ENCODE data around the gene UBE2C. TPM values are rescaled to one million over a fixed set of nuclear protein-coding genes. Genes with fewer than 3 reads are reported as not detected.

Gene UBE2C
- total and polyA plus RNA-seq, 3 donors from 2014 or later, result 21.4 to 36.7 (median 22.0) TPM

DNA sequence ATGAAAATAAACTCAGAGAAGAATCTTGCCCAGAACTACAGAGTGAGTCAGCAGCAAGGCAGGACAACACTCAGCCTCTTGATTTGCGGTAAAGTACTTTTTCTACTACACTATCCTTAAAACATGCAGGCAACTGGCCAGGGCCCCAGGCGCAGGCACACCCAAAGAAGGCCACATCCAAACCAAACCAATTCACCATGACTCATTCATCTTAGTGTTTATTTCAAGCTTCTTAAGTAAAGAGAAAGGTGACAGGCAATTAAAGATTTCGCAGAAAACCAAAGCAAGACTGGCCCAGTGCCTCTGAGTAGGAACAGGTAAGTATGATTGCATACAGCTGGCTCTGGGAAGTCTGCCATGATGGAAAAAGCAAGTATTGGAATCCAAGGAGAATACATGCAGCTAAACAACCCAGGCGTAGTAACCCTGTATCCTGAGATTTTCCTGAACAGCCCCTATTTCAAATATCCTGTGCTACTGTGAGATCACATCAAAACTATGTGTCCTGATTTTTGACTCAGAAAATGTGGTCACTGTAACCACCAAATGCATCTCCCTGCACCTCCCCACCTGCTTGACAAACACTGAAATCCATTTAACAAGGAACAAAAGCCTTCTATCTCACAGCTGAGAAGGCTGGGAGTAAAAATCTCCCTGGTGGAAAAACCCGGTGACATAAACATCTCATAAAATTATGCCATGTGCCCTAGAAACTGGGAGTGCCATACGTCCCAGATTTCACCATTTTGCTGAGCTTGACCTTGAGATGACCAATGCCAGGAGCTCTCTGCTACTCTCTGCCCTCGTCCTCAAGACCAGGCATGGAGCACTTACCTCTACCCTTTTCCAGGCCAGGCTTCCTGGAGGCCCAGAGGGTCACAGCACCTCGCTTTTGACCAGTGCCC is 33.2 kb upstream of the UBE2C start:
- no peak overlapping the region for H3K4me3 ChIP-seq
- intact Hi-C loops (cut with DNase I; ENCODE audit: low total_unique reads), result no loop called here
- WGBS, 2 donors, result 55 to 64% methylated on average over 8 of the region's 8 CpGs
- no peaks in the 10 kb centered on the region for H3K27me3 ChIP-seq
- H3K9me3 ChIP-seq, result no peaks in the 10 kb centered on the region
- H3K36me3 ChIP-seq (ENCODE audit: low read depth, missing control alignments), result no peaks in the 10 kb centered on the region
- H3K4me1 ChIP-seq, result peaks cover 8% of the 10 kb centered on the region
- DNase-seq, result peak; percentile 82
- H3K27ac ChIP-seq, result peak overlapping the region in 1 of 2 donors; percentile 70
- TF ChIP-seq POLR2A (IDR thresholded peaks at IDR 0.05), result no peak
- TF ChIP-seq, protein P1, sequence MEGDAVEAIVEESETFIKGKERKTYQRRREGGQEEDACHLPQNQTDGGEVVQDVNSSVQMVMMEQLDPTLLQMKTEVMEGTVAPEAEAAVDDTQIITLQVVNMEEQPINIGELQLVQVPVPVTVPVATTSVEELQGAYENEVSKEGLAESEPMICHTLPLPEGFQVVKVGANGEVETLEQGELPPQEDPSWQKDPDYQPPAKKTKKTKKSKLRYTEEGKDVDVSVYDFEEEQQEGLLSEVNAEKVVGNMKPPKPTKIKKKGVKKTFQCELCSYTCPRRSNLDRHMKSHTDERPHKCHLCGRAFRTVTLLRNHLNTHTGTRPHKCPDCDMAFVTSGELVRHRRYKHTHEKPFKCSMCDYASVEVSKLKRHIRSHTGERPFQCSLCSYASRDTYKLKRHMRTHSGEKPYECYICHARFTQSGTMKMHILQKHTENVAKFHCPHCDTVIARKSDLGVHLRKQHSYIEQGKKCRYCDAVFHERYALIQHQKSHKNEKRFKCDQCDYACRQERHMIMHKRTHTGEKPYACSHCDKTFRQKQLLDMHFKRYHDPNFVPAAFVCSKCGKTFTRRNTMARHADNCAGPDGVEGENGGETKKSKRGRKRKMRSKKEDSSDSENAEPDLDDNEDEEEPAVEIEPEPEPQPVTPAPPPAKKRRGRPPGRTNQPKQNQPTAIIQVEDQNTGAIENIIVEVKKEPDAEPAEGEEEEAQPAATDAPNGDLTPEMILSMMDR (IDR thresholded peaks at IDR 0.05), result no peak

DNA sequence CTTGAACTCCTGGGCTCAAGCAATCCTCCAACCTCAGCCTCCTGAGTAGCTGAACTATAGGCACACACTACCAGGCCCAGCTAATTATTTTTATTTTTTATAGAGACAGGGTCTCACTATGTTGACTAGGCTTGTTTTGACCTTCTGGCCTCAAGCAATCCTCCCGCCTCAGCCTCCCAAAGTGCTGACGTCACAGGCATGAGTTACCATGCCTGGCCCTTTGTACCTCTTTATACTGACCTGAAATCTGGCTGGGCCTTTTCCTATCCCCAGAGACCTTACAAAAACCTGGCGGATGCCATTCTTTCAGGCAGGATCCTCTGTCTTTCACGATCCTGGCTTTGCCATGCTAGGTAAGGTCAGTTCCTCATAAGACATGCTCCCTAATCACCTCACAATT is 32.3 kb upstream of the UBE2C start:
- TF ChIP-seq, protein P1 (IDR thresholded peaks at IDR 0.05), result no peak
- no peak for TF ChIP-seq POLR2A (IDR thresholded peaks at IDR 0.05)
- intact Hi-C loops (cut with DNase I; ENCODE audit: low total_unique reads), result no loop called here
- Histone ChIP-seq H3K9me3 (no peaks in the 10 kb centered on the region), H3K4me3 (no peak overlapping the region), H3K27me3 (no peaks in the 10 kb centered on the region), H3K4me1 (peaks cover 8% of the 10 kb centered on the region), H3K27ac (no peak overlapping the region), H3K36me3 (ENCODE audit: low read depth, missing control alignments) (no peaks in the 10 kb centered on the region)
- no peak for DNase-seq
- 70 to 79% methylated on average over 3 to 4 of the region's 4 CpGs for WGBS, 2 donors

DNA sequence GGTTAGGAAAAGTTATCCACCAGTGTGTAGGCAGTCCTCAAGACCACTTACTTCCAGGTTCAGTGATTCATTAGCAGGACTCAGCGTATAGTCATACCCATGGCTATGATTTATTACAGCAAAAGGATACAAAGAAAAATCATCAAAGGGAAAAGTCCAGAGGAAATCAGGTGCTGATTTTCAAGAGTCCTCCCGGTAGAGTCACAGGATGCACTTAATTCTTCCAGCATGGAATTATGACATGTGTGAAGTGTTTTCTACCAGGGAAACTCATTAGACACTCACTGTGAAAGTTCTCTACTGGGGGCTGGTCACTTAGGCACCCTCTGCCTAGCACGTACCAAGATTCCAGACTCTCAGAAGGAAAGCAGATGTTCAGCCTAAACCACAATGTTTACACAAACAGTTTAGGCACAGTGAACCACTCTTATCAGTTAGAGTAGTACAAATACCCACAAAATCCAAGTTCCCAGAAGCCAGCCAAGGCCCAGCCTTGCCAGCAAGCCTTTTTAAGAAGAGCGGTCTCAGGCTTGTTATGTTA is 31.0 kb upstream of the UBE2C start:
- no peaks in the 10 kb centered on the region for H3K9me3 ChIP-seq
- no peak overlapping the region for H3K27ac ChIP-seq
- peaks cover 8% of the 10 kb centered on the region for H3K4me1 ChIP-seq
- whole genome bisulfite sequencing, 2 donors, result 47 to 54% methylated on average over 4 of the region's 4 CpGs
- no peaks in the 10 kb centered on the region for H3K36me3 ChIP-seq (ENCODE audit: low read depth, missing control alignments)
- DNase-seq, result no peak
- no peak overlapping the region for H3K4me3 ChIP-seq
- no peaks in the 10 kb centered on the region for H3K27me3 ChIP-seq
- TF ChIP-seq, protein P1 (IDR thresholded peaks at IDR 0.05), result no peak
- no peak for TF ChIP-seq POLR2A (IDR thresholded peaks at IDR 0.05)
- intact Hi-C loops (cut with DNase I; ENCODE audit: low total_unique reads), result no loop called here

DNA sequence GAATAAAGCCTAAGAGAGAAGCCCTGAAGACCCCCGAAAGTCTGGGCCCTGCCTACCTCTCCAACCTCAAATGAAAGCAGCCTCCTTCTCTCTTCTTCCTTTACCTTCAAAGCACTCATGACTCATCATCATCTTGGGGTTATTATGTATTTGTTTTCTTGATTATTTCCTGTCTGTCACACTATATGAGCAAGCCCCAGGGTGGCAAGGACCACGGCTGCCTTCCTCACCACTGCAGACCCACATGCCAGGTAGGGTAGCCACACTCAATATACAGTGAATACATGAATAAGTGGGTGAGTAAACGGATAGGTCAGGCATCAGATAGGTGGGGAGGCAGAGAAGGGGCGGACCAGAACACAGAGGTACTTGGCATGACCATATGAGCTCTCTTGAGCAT is 29.6 kb upstream of the UBE2C start:
- intact Hi-C loops (cut with DNase I; ENCODE audit: low total_unique reads), result no loop called here
- Histone ChIP-seq H3K27me3 (no peaks in the 10 kb centered on the region), H3K9me3 (no peaks in the 10 kb centered on the region), H3K27ac (no peak overlapping the region), H3K4me1 (peaks cover 8% of the 10 kb centered on the region), H3K36me3 (ENCODE audit: low read depth, missing control alignments) (no peaks in the 10 kb centered on the region), H3K4me3 (no peak overlapping the region)
- no peak for DNase-seq
- TF ChIP-seq, protein P1 (IDR thresholded peaks at IDR 0.05), result no peak
- no peak for TF ChIP-seq POLR2A (IDR thresholded peaks at IDR 0.05)
- WGBS, 2 donors, result 81 to 90% methylated on average over 4 of the region's 4 CpGs

All from testis (tissue), 3 donors.